ENCODE data around the gene ZNRF2.

Gene ZNRF2

DNA sequence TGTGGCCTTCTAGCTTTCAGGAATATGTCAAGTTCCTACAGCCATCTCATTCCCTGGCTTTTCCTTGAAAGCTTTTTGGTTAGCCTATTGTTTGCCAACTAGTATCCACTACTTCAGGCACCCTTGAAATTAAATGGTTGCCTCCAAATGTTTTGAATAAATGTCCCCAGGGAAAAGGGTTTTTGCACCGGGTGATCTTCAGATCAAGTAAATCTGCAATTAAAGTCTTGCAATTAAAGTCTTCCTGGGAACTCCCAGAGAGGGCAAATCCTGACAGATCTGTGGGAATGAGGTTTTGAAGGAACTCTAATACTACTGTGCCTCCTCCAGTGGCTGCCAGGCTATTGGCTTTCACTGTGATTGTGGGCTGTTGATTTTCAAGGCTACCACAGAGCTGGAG is 17.7 kb upstream of the ZNRF2 start:
- H4K20me1 ChIP-seq (ENCODE audit: insufficient read depth, low read length): no peaks in the 10 kb centered on the region
- H3K9me2 ChIP-seq (ENCODE audit: low read depth, low read length): no peaks in the 10 kb centered on the region
- TF ChIP-seq, protein P1, sequence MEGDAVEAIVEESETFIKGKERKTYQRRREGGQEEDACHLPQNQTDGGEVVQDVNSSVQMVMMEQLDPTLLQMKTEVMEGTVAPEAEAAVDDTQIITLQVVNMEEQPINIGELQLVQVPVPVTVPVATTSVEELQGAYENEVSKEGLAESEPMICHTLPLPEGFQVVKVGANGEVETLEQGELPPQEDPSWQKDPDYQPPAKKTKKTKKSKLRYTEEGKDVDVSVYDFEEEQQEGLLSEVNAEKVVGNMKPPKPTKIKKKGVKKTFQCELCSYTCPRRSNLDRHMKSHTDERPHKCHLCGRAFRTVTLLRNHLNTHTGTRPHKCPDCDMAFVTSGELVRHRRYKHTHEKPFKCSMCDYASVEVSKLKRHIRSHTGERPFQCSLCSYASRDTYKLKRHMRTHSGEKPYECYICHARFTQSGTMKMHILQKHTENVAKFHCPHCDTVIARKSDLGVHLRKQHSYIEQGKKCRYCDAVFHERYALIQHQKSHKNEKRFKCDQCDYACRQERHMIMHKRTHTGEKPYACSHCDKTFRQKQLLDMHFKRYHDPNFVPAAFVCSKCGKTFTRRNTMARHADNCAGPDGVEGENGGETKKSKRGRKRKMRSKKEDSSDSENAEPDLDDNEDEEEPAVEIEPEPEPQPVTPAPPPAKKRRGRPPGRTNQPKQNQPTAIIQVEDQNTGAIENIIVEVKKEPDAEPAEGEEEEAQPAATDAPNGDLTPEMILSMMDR (IDR thresholded peaks at IDR 0.05; ENCODE audit: low read length): no peak
- no peak for TF ChIP-seq EZH2 (IDR thresholded peaks at IDR 0.05; ENCODE audit: borderline replicate concordance, low read length)
- no peaks in the 10 kb centered on the region for H3K36me3 ChIP-seq (ENCODE audit: insufficient read depth, low read length)
- H3K4me3 ChIP-seq (ENCODE audit: low read depth, low read length, poor library complexity, severe bottlenecking): no peak overlapping the region
- no peaks in the 10 kb centered on the region for H3K79me2 ChIP-seq (ENCODE audit: insufficient read depth, low read length)
- no peak overlapping the region for H2AFZ ChIP-seq (ENCODE audit: low read length)
- no peaks in the 10 kb centered on the region for H3K9me3 ChIP-seq (ENCODE audit: low read length)
- H3F3A ChIP-seq (ENCODE audit: insufficient read depth, low read length): no peaks in the 10 kb centered on the region
- H3K27me3 ChIP-seq (ENCODE audit: insufficient read depth, low read length): no peaks in the 10 kb centered on the region
- H3K4me2 ChIP-seq (ENCODE audit: low read length): no peak overlapping the region
- peak overlapping the region; percentile 24 for H3K27ac ChIP-seq (ENCODE audit: low read depth, low read length, poor library complexity, severe bottlenecking)
- peak overlapping the region; percentile 1; the same call in 1 of the 2 replicates for H3K9ac ChIP-seq (ENCODE audit: low read length)
- peaks cover 62% of the 10 kb centered on the region for H3K4me1 ChIP-seq (ENCODE audit: insufficient read depth, low read length, severe bottlenecking)

DNA sequence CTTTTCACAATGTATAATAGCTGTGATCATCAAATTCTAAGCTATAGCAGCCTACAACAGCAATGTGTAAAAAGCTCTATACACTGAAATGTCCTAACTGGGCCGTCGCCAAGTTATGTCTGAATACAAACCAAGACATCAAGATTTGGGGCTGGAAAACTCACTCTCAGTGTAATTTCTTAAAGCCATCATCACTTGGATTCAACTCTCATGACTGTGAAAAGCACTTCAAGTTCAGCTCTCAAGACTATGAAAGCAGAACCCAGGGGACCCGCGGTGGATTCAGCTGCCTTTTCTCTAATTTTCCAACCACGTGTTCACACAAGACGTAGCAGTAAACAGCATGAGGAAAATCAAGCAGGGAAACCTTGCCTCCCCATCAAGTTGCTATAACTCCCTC is 15.8 kb upstream of the ZNRF2 start:
- Histone ChIP-seq H3K36me3 (ENCODE audit: insufficient read depth, low read length) (no peaks in the 10 kb centered on the region), H2AFZ (ENCODE audit: low read length) (no peak overlapping the region), H3K4me3 (ENCODE audit: low read depth, low read length, poor library complexity, severe bottlenecking) (no peak overlapping the region), H3K4me2 (ENCODE audit: low read length) (peak overlapping the region; percentile 0; the same call in 1 of the 2 replicates), H3K9ac (ENCODE audit: low read length) (no peak overlapping the region; the same call in 1 of the 2 replicates), H3F3A (ENCODE audit: insufficient read depth, low read length) (no peaks in the 10 kb centered on the region), H3K9me2 (ENCODE audit: low read depth, low read length) (no peaks in the 10 kb centered on the region), H3K27me3 (ENCODE audit: insufficient read depth, low read length) (no peaks in the 10 kb centered on the region), H3K9me3 (ENCODE audit: low read length) (no peaks in the 10 kb centered on the region), H3K79me2 (ENCODE audit: insufficient read depth, low read length) (no peaks in the 10 kb centered on the region), H3K4me1 (ENCODE audit: insufficient read depth, low read length, severe bottlenecking) (peaks cover 58% of the 10 kb centered on the region), H3K27ac (ENCODE audit: low read depth, low read length, poor library complexity, severe bottlenecking) (peak overlapping the region; percentile 63), H4K20me1 (ENCODE audit: insufficient read depth, low read length) (no peaks in the 10 kb centered on the region)
- TF ChIP-seq EZH2 (IDR thresholded peaks at IDR 0.05; ENCODE audit: borderline replicate concordance, low read length): no peak
- TF ChIP-seq, protein P1 (IDR thresholded peaks at IDR 0.05; ENCODE audit: low read length): no peak

DNA sequence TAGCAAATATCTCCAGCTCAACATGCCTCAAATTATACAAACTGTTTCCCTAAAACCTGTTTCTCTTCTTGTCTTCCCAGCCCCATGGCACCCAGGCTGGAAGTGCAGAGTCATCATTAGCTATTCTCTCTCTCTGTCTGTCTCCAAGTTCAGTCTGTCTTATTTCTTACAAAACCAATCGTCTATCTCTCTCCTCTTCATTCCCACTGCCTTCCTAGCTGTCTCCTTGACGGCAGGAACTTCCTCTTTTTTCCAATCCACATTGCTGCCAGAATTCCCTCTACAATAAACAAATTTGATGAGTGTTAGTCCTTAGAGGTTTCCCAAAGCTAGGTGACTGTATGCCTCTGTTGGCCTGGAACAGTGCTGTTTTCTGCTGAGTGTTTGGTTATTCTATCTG is 14.9 kb upstream of the ZNRF2 start:
- H4K20me1 ChIP-seq (ENCODE audit: insufficient read depth, low read length): no peaks in the 10 kb centered on the region
- H3K79me2 ChIP-seq (ENCODE audit: insufficient read depth, low read length): no peaks in the 10 kb centered on the region
- peak overlapping the region; percentile 63 for H3K27ac ChIP-seq (ENCODE audit: low read depth, low read length, poor library complexity, severe bottlenecking)
- no peak overlapping the region for H3K9ac ChIP-seq (ENCODE audit: low read length)
- H3K9me2 ChIP-seq (ENCODE audit: low read depth, low read length): no peaks in the 10 kb centered on the region
- H2AFZ ChIP-seq (ENCODE audit: low read length): no peak overlapping the region
- no peaks in the 10 kb centered on the region for H3K27me3 ChIP-seq (ENCODE audit: insufficient read depth, low read length)
- H3K4me1 ChIP-seq (ENCODE audit: insufficient read depth, low read length, severe bottlenecking): peaks cover 67% of the 10 kb centered on the region
- no peaks in the 10 kb centered on the region for H3K36me3 ChIP-seq (ENCODE audit: insufficient read depth, low read length)
- no peaks in the 10 kb centered on the region for H3K9me3 ChIP-seq (ENCODE audit: low read length)
- H3K4me2 ChIP-seq (ENCODE audit: low read length): no peak overlapping the region
- no peak for TF ChIP-seq EZH2 (IDR thresholded peaks at IDR 0.05; ENCODE audit: borderline replicate concordance, low read length)
- TF ChIP-seq, protein P1 (IDR thresholded peaks at IDR 0.05; ENCODE audit: low read length): no peak
- no peak overlapping the region for H3K4me3 ChIP-seq (ENCODE audit: low read depth, low read length, poor library complexity, severe bottlenecking)
- no peaks in the 10 kb centered on the region for H3F3A ChIP-seq (ENCODE audit: insufficient read depth, low read length)

Measured in OCI-LY1 (cell line).